Cerebellar nuclear complex (tissue), 1 donor: Measurements from ENCODE around the gene SLC39A11.
"Not testable (repeated sequence)": the region's sequence is repeated elsewhere in the genome, so short reads cannot be mapped to it uniquely, and the experiment has no call there.

Experiments
- DNase-seq, 2 experiments: peaks; one replicate each; lab custom pipeline; 2025; lab: John Stamatoyannopoulos, UW

Gene SLC39A11

DNA sequence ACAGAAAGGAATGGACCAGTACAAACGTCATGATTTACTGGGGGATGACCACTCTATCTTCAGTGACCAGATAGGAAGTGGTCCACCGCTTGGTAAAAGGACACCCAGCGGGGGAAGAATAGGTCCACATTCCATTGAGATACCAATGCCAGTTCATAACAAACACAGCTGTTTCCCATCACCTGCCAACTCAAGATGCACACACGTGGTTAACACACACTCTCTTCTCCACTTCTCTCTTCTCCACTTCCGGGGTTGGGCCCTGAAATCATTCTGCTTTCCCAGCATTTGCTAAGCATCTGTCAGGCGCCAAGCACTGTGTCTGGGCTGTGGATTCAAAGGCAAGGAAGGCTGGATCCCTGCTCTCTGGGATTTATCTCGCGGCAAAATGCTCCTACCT, 175.5 kb downstream of the SLC39A11 start:
- DNase-seq = no peak

GRCh38 chr17:72915625-72916081, 176.8 kb downstream of the SLC39A11 start:
- DNase-seq = no peak

- DNase-seq = no peak
Measured at GRCh38 chr17:72913142-72913682, 179.3 kb downstream of the SLC39A11 start.

DNA sequence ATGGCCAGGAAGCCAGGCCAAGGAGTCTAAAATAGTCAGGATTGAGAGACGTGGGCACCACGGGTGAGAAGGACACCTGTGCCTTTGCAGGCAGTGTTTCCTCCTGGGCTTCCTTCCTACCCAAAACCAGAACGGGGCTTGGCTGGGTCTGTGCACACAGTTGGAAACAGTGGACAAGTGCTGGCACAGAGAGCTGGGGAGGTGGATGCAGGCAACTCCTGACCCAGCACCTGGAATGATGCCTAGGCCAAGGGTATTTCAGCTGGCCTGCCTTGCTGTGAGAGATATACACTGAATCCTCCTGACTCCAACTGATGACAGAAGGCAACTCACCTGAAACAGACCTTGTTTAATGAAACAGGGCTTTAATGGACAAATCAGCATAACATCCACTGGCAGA, 186.2 kb downstream of the SLC39A11 start:
- peak; percentile 12 to 26 for DNase-seq

GRCh38 chr17:72903522-72903921, 189.0 kb downstream of the SLC39A11 start:
- no peak for DNase-seq

DNA sequence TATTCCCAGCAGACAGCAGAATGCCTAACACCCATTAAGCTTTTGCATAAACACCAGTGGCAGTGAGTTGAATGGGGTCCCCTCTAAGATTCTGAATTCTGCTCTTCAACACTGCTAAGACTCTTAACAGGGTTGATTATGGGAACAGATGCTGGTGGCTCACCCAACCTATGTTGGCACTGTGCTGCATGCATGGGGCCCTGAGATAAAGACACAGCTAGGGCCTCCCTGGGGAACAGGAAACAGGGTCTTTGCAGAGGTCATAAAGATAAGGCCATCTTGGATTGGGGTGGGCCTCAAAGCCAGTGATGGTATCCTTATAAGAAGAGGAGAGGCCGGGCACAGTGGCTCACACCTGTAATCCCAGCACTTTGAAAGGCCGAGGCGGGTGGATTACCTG, 190.8 kb downstream of the SLC39A11 start:
- DNase-seq = no peak

GRCh38 chr17:72901083-72901482, 191.4 kb downstream of the SLC39A11 start:
- DNase-seq = no peak

DNA sequence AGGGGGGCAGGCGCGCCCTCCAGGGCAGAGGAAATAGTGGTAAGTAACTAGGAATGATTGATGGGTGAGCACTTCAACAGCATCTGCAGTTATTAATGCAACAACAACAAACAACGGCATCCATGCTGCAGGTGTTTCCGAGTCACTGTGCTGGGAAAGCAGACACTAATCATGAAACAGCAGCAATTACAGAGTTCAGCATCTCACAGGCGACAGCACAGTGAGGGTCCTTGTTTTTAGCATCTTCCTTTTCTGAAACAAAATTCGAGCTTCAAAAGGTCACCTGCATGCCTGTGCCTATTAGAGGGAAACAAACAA, 191.9 kb downstream of the SLC39A11 start:
- DNase-seq = no peak

DNA sequence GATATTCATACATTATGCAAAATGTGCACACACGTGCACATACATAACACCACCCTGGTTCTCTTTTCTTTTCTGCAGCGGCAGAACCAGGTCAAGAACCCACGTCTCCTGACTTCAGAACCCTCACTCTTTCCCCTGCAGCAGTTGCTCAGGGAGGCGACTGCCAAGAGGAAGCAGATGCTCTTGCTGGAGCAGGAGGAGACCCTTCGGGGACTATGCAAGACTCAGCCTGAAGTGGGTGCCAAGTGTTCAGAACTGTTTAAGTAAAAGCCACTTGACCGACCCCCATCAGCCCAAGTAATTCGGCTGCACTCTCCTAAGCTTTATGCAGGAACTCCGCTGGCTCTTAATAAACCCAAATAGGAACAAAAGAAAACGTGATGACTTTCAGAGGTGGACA, 193.8 kb downstream of the SLC39A11 start:
- DNase-seq = no peak

DNA sequence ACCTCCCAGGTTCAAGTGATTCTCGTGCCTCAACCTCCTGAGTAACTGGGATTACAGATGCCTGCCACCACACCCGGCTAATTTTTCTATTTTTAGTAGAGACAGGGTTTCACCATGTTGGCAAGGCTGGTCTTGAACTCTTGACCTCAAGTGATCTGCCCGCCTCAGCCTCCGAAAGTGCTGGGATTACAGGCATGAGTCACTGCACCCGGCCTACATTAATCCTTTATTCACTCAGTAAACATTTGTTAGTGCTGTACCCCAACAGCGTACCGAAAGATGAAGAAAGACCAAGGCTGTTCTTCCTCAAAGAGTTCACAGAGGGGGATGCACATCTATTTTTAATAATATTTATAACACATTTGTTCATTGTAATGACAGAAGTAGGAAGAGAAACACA, 196.2 kb downstream of the SLC39A11 start:
- DNase-seq = not testable (repeated sequence)

GRCh38 chr17:72891627-72892026, 200.9 kb downstream of the SLC39A11 start:
- no peak for DNase-seq

DNA sequence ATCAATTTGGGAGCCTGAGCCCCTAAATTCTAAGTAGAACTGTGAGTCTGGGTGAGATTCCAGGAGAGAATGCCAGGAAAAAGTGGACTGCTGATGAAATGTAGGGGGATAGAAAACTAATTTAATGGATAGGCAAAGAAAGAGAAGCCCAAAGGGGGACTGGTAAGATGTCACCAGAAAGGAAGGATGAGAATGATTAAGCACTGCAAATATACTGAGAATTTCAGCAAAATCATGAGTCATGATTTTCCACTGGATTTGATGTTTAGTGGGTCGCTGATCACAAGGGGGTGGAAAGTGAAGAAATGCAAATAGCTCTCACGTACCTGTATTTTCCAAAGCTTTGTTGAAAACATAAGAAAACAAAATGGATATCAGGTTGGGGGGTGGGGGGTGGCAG, 201.8 kb downstream of the SLC39A11 start:
- DNase-seq = no peak

- DNase-seq = no peak
Measured at GRCh38 chr17:72887917-72888316, 204.6 kb downstream of the SLC39A11 start.

GRCh38 chr17:72887322-72887721, 205.2 kb downstream of the SLC39A11 start:
- DNase-seq = no peak

GRCh38 chr17:72886622-72887021, 205.9 kb downstream of the SLC39A11 start:
- DNase-seq = no peak

GRCh38 chr17:72884066-72884465, 208.4 kb downstream of the SLC39A11 start:
- no peak for DNase-seq

- no peak for DNase-seq
Measured at GRCh38 chr17:72883351-72883750, 209.1 kb downstream of the SLC39A11 start.

- no peak for DNase-seq
Measured at GRCh38 chr17:72882426-72882825, 210.1 kb downstream of the SLC39A11 start.

DNA sequence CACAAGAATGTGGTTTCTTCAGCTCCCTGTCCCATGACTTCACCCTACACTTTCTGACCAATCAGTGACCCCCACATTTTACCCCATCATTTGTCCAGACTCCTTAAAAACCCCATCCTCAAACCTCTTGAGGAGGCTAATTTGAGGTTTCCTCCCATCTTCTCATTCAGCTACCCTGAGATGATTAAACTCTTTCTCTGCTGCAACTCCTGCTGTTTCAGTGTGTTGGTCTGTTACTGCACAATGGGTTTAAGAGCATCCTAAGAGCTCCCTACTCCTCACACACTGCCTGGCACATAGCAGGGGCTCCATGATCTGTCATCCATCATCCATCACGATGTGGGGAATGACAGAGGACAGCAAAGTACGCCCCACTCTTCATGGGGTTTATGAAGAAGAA, 212.6 kb downstream of the SLC39A11 start:
- DNase-seq = no peak

DNA sequence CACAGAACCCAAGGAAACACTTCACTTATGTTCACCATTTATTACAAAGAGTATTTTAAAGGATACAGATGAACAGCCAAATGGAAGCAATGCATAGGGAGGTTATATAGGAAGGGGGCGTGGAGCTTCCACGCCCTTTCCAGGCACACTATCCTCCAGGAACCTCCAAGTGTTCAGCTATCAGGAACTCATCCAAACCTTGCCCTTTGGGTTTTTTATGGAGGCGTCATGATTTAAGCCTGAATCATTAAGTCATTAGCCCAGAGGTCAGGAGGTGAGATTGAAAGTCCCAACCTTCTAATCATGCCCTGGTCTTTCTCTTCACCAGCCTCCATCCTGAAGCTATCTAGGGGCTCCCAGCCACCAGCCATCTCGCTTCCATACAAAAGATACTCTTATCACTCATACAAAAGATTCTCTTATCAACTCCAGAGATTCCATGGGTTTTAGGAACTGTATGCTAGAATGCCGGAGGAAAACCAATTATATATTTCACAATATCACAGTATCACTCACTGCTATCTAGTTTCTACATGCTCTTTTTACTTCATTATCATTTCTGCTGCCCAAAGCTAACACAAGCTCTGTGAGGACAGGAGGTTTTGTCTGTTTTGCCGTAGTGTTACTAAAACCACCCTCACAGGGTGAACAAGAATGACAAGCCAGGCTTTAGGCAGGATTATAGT, 213.4 kb downstream of the SLC39A11 start:
- no peak for DNase-seq

DNA sequence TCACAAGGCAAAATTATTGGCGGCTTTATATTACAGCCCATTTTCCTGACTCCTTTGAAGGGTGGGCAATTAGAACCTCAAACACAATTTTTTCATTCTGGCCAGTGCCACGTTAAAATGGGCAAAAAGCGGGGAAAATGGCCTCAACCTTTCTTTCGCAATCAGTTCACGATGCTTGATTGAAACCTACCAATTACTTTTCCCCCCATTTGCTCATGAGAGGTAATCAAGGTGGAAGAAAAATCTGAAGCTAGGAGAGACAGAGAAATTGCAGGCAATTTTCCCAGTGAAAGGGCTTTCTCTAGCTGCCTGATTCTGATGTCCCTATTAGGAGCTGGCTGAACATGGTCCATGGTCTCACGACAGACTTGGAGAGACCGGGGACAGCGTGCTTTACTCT, 215.1 kb downstream of the SLC39A11 start:
- no peak for DNase-seq

- DNase-seq = no peak
Measured at GRCh38 chr17:72876413-72876812, 216.1 kb downstream of the SLC39A11 start.

DNA sequence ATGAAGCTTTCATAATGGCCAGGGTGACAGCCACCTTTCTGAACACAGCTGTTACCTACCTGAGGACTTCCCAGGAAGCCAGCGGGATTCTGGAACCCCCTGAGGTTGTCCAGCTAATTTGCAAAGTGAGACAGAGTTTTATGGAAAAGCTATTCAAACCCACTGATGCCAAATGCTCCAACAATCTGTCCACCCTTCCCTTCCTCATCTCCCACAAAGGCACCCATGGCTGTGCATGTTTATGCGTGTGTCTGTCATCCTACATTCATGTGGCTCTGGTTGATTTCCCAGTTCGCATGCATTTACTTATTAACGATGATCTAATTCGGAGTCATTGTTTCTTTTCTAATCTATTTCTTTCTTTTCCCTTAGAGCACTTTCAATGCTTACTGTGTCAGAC, 217.1 kb downstream of the SLC39A11 start:
- DNase-seq = no peak

- DNase-seq = no peak
Measured at GRCh38 chr17:72872396-72872795, 220.1 kb downstream of the SLC39A11 start.
